Measurements from ENCODE around the gene FRAS1. TPM values are rescaled to one million over a fixed set of nuclear protein-coding genes. Genes with fewer than 3 reads are reported as not detected.

Gene FRAS1
- total RNA-seq, 1 experiment from 2014 or later: 82.0 TPM

DNA sequence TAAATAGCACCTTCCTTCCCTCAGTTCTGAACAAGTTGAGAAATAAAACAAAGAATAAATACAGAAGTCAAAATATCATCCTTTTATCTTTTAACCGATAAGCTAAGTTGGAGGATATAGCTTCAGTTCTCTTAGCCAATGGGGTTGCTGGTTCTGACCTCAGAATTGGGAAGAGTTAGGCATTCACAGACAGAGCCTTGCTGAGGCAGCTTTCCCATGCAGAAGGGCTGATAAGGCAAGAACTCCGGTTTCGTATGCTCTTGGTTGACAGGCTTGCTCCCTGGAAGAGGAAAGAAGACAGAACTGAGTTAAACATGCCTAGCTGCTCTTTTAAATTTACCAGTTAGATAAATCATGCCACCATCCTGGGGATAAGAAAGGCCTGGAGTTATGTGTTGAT is 17.6 kb downstream of the FRAS1 start:
- Mint-ChIP-seq H3K4me3 (no peak overlapping the region), H3K4me1 (peaks cover 54% of the 10 kb centered on the region), H3K27ac (peak overlapping the region; percentile 12; the same call in 1 of the 2 replicates), H3K9me3 (no peaks in the 10 kb centered on the region), H3K27me3 (ENCODE audit: low read depth) (no peaks in the 10 kb centered on the region), H3K36me3 (peaks cover 17% of the 10 kb centered on the region)
- peak; percentile 70 for ATAC-seq
- POLR2A ChIA-PET: no interaction called here
- CTCF ChIA-PET: interaction anchor here (0.8 to 1.8 kb wide), 5 partner anchors 14 to 96 kb away, joined by 3 to 21 read pairs (median 5); no protein-coding TSS in a partner anchor
- no peak for TF ChIP-seq JUN (CRISPR knock-in tag; IDR thresholded peaks at IDR 0.05)
- no peak for TF ChIP-seq CREB1 (CRISPR knock-in tag; IDR thresholded peaks at IDR 0.05)
- TF ChIP-seq GTF2I (CRISPR knock-in tag; conservative IDR thresholded peaks at IDR 0.05): no peak
- TF ChIP-seq, protein P1, sequence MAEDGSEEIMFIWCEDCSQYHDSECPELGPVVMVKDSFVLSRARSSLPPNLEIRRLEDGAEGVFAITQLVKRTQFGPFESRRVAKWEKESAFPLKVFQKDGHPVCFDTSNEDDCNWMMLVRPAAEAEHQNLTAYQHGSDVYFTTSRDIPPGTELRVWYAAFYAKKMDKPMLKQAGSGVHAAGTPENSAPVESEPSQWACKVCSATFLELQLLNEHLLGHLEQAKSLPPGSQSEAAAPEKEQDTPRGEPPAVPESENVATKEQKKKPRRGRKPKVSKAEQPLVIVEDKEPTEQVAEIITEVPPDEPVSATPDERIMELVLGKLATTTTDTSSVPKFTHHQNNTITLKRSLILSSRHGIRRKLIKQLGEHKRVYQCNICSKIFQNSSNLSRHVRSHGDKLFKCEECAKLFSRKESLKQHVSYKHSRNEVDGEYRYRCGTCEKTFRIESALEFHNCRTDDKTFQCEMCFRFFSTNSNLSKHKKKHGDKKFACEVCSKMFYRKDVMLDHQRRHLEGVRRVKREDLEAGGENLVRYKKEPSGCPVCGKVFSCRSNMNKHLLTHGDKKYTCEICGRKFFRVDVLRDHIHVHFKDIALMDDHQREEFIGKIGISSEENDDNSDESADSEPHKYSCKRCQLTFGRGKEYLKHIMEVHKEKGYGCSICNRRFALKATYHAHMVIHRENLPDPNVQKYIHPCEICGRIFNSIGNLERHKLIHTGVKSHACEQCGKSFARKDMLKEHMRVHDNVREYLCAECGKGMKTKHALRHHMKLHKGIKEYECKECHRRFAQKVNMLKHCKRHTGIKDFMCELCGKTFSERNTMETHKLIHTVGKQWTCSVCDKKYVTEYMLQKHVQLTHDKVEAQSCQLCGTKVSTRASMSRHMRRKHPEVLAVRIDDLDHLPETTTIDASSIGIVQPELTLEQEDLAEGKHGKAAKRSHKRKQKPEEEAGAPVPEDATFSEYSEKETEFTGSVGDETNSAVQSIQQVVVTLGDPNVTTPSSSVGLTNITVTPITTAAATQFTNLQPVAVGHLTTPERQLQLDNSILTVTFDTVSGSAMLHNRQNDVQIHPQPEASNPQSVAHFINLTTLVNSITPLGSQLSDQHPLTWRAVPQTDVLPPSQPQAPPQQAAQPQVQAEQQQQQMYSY (CRISPR knock-in tag; IDR thresholded peaks at IDR 0.05): no peak
- no peak for TF ChIP-seq CBFB (CRISPR knock-in tag; IDR thresholded peaks at IDR 0.05; ENCODE audit: low read depth)
- no peak for TF ChIP-seq ETV6 (CRISPR knock-in tag; IDR thresholded peaks at IDR 0.05)
- TF ChIP-seq, protein P2, sequence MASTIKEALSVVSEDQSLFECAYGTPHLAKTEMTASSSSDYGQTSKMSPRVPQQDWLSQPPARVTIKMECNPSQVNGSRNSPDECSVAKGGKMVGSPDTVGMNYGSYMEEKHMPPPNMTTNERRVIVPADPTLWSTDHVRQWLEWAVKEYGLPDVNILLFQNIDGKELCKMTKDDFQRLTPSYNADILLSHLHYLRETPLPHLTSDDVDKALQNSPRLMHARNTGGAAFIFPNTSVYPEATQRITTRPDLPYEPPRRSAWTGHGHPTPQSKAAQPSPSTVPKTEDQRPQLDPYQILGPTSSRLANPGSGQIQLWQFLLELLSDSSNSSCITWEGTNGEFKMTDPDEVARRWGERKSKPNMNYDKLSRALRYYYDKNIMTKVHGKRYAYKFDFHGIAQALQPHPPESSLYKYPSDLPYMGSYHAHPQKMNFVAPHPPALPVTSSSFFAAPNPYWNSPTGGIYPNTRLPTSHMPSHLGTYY (CRISPR knock-in tag; IDR thresholded peaks at IDR 0.05): no peak
- TF ChIP-seq SMAD3 (CRISPR knock-in tag; IDR thresholded peaks at IDR 0.05; ENCODE audit: borderline replicate concordance): no peak
- TF ChIP-seq, protein P3, sequence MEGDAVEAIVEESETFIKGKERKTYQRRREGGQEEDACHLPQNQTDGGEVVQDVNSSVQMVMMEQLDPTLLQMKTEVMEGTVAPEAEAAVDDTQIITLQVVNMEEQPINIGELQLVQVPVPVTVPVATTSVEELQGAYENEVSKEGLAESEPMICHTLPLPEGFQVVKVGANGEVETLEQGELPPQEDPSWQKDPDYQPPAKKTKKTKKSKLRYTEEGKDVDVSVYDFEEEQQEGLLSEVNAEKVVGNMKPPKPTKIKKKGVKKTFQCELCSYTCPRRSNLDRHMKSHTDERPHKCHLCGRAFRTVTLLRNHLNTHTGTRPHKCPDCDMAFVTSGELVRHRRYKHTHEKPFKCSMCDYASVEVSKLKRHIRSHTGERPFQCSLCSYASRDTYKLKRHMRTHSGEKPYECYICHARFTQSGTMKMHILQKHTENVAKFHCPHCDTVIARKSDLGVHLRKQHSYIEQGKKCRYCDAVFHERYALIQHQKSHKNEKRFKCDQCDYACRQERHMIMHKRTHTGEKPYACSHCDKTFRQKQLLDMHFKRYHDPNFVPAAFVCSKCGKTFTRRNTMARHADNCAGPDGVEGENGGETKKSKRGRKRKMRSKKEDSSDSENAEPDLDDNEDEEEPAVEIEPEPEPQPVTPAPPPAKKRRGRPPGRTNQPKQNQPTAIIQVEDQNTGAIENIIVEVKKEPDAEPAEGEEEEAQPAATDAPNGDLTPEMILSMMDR (IDR thresholded peaks at IDR 0.05): no peak
- TF ChIP-seq CREM (CRISPR knock-in tag; IDR thresholded peaks at IDR 0.05): no peak
- no peak for TF ChIP-seq RORB (CRISPR knock-in tag; IDR thresholded peaks at IDR 0.05)
- DNase-seq (ENCODE audit: low spot score): no peak

DNA sequence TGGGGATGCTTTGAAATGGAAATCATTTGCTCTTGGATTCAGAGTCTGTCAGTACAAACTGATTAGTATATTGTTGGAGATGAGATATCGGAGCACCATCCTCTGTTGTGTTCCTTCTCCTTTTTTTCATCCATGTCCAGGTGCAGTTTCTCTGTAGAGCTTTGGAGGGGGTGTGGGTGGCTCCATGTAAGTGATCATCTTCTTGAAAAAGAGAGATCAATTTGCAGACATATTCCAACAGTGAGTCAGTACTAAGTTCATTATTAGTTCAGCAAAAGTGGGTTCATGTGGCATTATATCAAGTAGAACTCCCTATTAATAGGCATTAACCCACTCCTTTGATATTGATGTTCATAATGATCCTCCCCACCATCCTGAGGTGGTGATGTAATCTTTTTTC is 18.9 kb downstream of the FRAS1 start:
- no peak for ATAC-seq
- H3K27ac Mint-ChIP-seq: no peak overlapping the region
- ChIA-PET CTCF (interaction anchor here (1.5 to 1.8 kb wide), 2 partner anchors 17 to 82 kb away, joined by 9 to 21 read pairs; no protein-coding TSS in a partner anchor), POLR2A (no interaction called here)
- peaks cover 9% of the 10 kb centered on the region for H3K36me3 Mint-ChIP-seq
- no peak overlapping the region for H3K4me3 Mint-ChIP-seq
- no peaks in the 10 kb centered on the region for H3K27me3 Mint-ChIP-seq (ENCODE audit: low read depth)
- DNase-seq (ENCODE audit: low spot score): no peak
- peaks cover 60% of the 10 kb centered on the region for H3K4me1 Mint-ChIP-seq
- H3K9me3 Mint-ChIP-seq: no peaks in the 10 kb centered on the region
- TF ChIP-seq ZNF263 (CRISPR knock-in tag; IDR thresholded peaks at IDR 0.05; ENCODE audit: low read depth) (no peak), GABPB1 (CRISPR knock-in tag; IDR thresholded peaks at IDR 0.05) (no peak), ZNF219 (CRISPR knock-in tag; IDR thresholded peaks at IDR 0.05; ENCODE audit: borderline replicate concordance) (no peak), TP53 (CRISPR knock-in tag; IDR thresholded peaks at IDR 0.05) (no peak)
- TF ChIP-seq, protein P4, sequence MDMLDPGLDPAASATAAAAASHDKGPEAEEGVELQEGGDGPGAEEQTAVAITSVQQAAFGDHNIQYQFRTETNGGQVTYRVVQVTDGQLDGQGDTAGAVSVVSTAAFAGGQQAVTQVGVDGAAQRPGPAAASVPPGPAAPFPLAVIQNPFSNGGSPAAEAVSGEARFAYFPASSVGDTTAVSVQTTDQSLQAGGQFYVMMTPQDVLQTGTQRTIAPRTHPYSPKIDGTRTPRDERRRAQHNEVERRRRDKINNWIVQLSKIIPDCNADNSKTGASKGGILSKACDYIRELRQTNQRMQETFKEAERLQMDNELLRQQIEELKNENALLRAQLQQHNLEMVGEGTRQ (CRISPR knock-in tag; IDR thresholded peaks at IDR 0.05): no peak
- TF ChIP-seq, protein P5, sequence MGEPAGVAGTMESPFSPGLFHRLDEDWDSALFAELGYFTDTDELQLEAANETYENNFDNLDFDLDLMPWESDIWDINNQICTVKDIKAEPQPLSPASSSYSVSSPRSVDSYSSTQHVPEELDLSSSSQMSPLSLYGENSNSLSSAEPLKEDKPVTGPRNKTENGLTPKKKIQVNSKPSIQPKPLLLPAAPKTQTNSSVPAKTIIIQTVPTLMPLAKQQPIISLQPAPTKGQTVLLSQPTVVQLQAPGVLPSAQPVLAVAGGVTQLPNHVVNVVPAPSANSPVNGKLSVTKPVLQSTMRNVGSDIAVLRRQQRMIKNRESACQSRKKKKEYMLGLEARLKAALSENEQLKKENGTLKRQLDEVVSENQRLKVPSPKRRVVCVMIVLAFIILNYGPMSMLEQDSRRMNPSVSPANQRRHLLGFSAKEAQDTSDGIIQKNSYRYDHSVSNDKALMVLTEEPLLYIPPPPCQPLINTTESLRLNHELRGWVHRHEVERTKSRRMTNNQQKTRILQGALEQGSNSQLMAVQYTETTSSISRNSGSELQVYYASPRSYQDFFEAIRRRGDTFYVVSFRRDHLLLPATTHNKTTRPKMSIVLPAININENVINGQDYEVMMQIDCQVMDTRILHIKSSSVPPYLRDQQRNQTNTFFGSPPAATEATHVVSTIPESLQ (CRISPR knock-in tag; IDR thresholded peaks at IDR 0.05): no peak
- TF ChIP-seq, protein P6, sequence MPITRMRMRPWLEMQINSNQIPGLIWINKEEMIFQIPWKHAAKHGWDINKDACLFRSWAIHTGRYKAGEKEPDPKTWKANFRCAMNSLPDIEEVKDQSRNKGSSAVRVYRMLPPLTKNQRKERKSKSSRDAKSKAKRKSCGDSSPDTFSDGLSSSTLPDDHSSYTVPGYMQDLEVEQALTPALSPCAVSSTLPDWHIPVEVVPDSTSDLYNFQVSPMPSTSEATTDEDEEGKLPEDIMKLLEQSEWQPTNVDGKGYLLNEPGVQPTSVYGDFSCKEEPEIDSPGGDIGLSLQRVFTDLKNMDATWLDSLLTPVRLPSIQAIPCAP (CRISPR knock-in tag; IDR thresholded peaks at IDR 0.05): no peak
- TF ChIP-seq, protein P7, sequence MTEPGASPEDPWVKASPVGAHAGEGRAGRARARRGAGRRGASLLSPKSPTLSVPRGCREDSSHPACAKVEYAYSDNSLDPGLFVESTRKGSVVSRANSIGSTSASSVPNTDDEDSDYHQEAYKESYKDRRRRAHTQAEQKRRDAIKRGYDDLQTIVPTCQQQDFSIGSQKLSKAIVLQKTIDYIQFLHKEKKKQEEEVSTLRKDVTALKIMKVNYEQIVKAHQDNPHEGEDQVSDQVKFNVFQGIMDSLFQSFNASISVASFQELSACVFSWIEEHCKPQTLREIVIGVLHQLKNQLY (CRISPR knock-in tag; IDR thresholded peaks at IDR 0.05): no peak
- TF ChIP-seq, protein P8, sequence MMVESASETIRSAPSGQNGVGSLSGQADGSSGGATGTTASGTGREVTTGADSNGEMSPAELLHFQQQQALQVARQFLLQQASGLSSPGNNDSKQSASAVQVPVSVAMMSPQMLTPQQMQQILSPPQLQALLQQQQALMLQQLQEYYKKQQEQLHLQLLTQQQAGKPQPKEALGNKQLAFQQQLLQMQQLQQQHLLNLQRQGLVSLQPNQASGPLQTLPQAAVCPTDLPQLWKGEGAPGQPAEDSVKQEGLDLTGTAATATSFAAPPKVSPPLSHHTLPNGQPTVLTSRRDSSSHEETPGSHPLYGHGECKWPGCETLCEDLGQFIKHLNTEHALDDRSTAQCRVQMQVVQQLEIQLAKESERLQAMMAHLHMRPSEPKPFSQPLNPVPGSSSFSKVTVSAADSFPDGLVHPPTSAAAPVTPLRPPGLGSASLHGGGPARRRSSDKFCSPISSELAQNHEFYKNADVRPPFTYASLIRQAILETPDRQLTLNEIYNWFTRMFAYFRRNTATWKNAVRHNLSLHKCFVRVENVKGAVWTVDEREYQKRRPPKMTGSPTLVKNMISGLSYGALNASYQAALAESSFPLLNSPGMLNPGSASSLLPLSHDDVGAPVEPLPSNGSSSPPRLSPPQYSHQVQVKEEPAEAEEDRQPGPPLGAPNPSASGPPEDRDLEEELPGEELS (CRISPR knock-in tag; IDR thresholded peaks at IDR 0.05): no peak

All from WTC11 (cell line).